HEK293 (cell line): Measurements from ENCODE around the gene CROCC.

ENCODE experiments used
- CTCF ChIP-seq: fragments of 450-650 bp; formaldehyde crosslinking; IDR thresholded peaks from 2 replicates; pipeline ENCODE4 v1.5.1; 2016; ENCODE audit warnings: missing biosample characterization, missing genetic modification characterization
- PRDM10 ChIP-seq: fragments of 450-650 bp; formaldehyde crosslinking; IDR thresholded peaks from 2 replicates; pipeline ENCODE4 v1.5.1; 2016; ENCODE audit warnings: missing biosample characterization, missing genetic modification characterization
- TSHZ1 ChIP-seq: fragments of 450-650 bp; formaldehyde crosslinking; IDR thresholded peaks from 2 replicates; pipeline ENCODE4 v1.5.1; 2016; ENCODE audit warnings: missing biosample characterization, missing genetic modification characterization, borderline replicate concordance
- WT1 ChIP-seq: fragments of 450-650 bp; formaldehyde crosslinking; IDR thresholded peaks from 2 replicates; pipeline ENCODE4 v1.5.1; 2016; ENCODE audit warnings: missing biosample characterization, missing genetic modification characterization
- ZBTB10 ChIP-seq: fragments of 450-650 bp; formaldehyde crosslinking; IDR thresholded peaks from 2 replicates; pipeline ENCODE4 v1.5.1; 2016; ENCODE audit warnings: missing biosample characterization, missing genetic modification characterization
- ZBTB20 ChIP-seq: fragments of 450-650 bp; formaldehyde crosslinking; IDR thresholded peaks from 2 replicates; pipeline ENCODE4 v1.5.1; 2016; ENCODE audit warnings: missing biosample characterization, missing genetic modification characterization
- ZEB2 ChIP-seq: fragments of 450-650 bp; formaldehyde crosslinking; IDR thresholded peaks from 2 replicates; pipeline ENCODE4 v1.5.1; 2016; ENCODE audit warnings: missing biosample characterization, missing genetic modification characterization
- ZNF121 ChIP-seq: fragments of 450-650 bp; formaldehyde crosslinking; IDR thresholded peaks from 2 replicates; pipeline ENCODE4 v1.5.1; 2016; ENCODE audit warnings: missing biosample characterization, missing genetic modification characterization
- ZNF133 ChIP-seq: fragments of 450-650 bp; formaldehyde crosslinking; IDR thresholded peaks from 2 replicates; pipeline ENCODE4 v1.5.1; 2016; ENCODE audit warnings: missing biosample characterization, missing genetic modification characterization
- ZNF501 ChIP-seq: fragments of 450-650 bp; formaldehyde crosslinking; IDR thresholded peaks from 2 replicates; pipeline ENCODE4 v1.5.1; 2016; ENCODE audit warnings: missing biosample characterization, missing genetic modification characterization
- ZNF558 ChIP-seq: fragments of 450-650 bp; formaldehyde crosslinking; IDR thresholded peaks from 2 replicates; pipeline ENCODE4 v1.5.1; 2016; ENCODE audit warnings: missing biosample characterization, missing genetic modification characterization
- ZNF670 ChIP-seq: fragments of 450-650 bp; formaldehyde crosslinking; IDR thresholded peaks from 2 replicates; pipeline ENCODE4 v1.5.1; 2016; ENCODE audit warnings: missing biosample characterization, missing genetic modification characterization, low read depth
- ZNF777 ChIP-seq: fragments of 450-650 bp; formaldehyde crosslinking; IDR thresholded peaks from 2 replicates; pipeline ENCODE4 v1.5.1; 2017; ENCODE audit warnings: missing biosample characterization, missing genetic modification characterization, borderline replicate concordance

- TF ChIP-seq CTCF, result no peak
- no peak for TF ChIP-seq ZBTB20
- no peak for TF ChIP-seq WT1 (tag by site-specific recombination)
- TF ChIP-seq PRDM10 (tag by site-specific recombination), result no peak
- no peak for TF ChIP-seq ZNF670 (tag by site-specific recombination)
- no peak for TF ChIP-seq ZEB2
- TF ChIP-seq ZNF777, result no peak
- no peak for TF ChIP-seq ZNF501 (tag by site-specific recombination)
- no peak for TF ChIP-seq ZNF133 (tag by site-specific recombination)
- TF ChIP-seq ZBTB10 (tag by site-specific recombination), result no peak
- TF ChIP-seq ZNF121 (tag by site-specific recombination), result no peak
- no peak for TF ChIP-seq ZNF558
- TF ChIP-seq TSHZ1, result no peak
Observed at GRCh38 chr1:17013491-17014320, 92.0 kb downstream of the CROCC start.
